ENCODE results near the gene ISLR. TPM values are rescaled to one million over a fixed set of nuclear protein-coding genes. Genes with fewer than 3 reads are reported as not detected.

ISLR gene
- total and polyA plus RNA-seq, 2 of the 4 experiments (the other 2 are of a cell fraction), result under 0.01 to 0.79 TPM

GRCh38 chr15:74135041-74135565, 38.4 kb upstream of the ISLR start:
- no peak overlapping the region for H3K4ac ChIP-seq (ENCODE audit: low read depth, low read length)

More at GRCh38 chr15:74135041-74135565, 38.4 kb upstream of the ISLR start:
- H3K79me1 ChIP-seq (ENCODE audit: low read depth in 1 of 2, low read length in 2 of 2), result no peaks in the 10 kb centered on the region
- DNase-seq (no peak), ATAC-seq (ENCODE audit: low read depth) (no peak)
- H3K27ac ChIP-seq (ENCODE audit: insufficient read depth, low read length), result no peak overlapping the region
- POLR2A ChIA-PET (ENCODE audit: unreplicated experiment), result no interaction called here
- CTCF ChIA-PET, result no interaction called here
- dilution Hi-C loops (cut with HindIII; ENCODE audit: low sequenced_read_pairs, unreplicated experiment) (no loop called here), intact Hi-C loops (cut with micrococcal nuclease) (no loop called here), in situ Hi-C loops (cut with MboI; ENCODE audit: low sequenced_read_pairs) (no loop called here)
- no peak overlapping the region for H4K5ac ChIP-seq (ENCODE audit: low read depth, low read length)
- H3K56ac ChIP-seq (ENCODE audit: extremely low read depth, insufficient read depth, low read length), result no peak overlapping the region
- no peak overlapping the region for H3K14ac ChIP-seq (replicated peaks; ENCODE audit: low read depth, low read length)
- no peak overlapping the region for H3K4me2 ChIP-seq (ENCODE audit: low read depth, low read length)
- H2BK5ac ChIP-seq (ENCODE audit: low read depth, low read length, poor library complexity, severe bottlenecking), result no peak overlapping the region
- peaks cover 2% of the 10 kb centered on the region for H3K9me1 ChIP-seq (ENCODE audit: insufficient read depth, low read length)
- no peak overlapping the region for H4K8ac ChIP-seq (ENCODE audit: low read depth in 2 of 2, low read length in 2 of 2)
- BruUV-seq (replicated peaks), result no TSS peak
- no peak overlapping the region for H2BK120ac ChIP-seq (ENCODE audit: low read depth, low read length)
- H4K91ac ChIP-seq (ENCODE audit: insufficient read depth, low read depth, low read length), result no peak overlapping the region
- H2AK5ac ChIP-seq (ENCODE audit: low read depth, low read length), result no peak overlapping the region
- no peaks in the 10 kb centered on the region for H3K36me3 ChIP-seq (ENCODE audit: control insufficient read depth, insufficient read depth, low read length)
- no peak overlapping the region for H2AK9ac ChIP-seq (replicated peaks; ENCODE audit: low read depth, low read length, poor library complexity)
- H3K9me3 ChIP-seq (ENCODE audit: control insufficient read depth, insufficient read depth, low read length), result peaks cover 8% of the 10 kb centered on the region
- H3K4me3 ChIP-seq (ENCODE audit: insufficient read depth, low read depth, low read length), result no peak overlapping the region
- no peak overlapping the region for H3K18ac ChIP-seq (ENCODE audit: low read depth, low read length)
- TF ChIP-seq RFX5 (IDR thresholded peaks at IDR 0.05; ENCODE audit: low read depth, low read length) (no peak), CEBPB (IDR thresholded peaks at IDR 0.05; ENCODE audit: low read depth, low read length) (no peak), RAD21 (IDR thresholded peaks at IDR 0.05; ENCODE audit: low read length) (no peak), CHD1 (IDR thresholded peaks at IDR 0.05; ENCODE audit: low read depth, low read length) (no peak), USF2 (IDR thresholded peaks at IDR 0.05; ENCODE audit: low read depth, low read length) (no peak), MAFK (IDR thresholded peaks at IDR 0.05; ENCODE audit: low read depth, low read length) (no peak), BHLHE40 (IDR thresholded peaks at IDR 0.05; ENCODE audit: low read depth, low read length) (no peak), FOS (IDR thresholded peaks at IDR 0.05; ENCODE audit: low read depth, low read length) (no peak), RCOR1 (IDR thresholded peaks at IDR 0.05; ENCODE audit: insufficient replicate concordance, low read length) (no peak)
- TF ChIP-seq, protein P1, sequence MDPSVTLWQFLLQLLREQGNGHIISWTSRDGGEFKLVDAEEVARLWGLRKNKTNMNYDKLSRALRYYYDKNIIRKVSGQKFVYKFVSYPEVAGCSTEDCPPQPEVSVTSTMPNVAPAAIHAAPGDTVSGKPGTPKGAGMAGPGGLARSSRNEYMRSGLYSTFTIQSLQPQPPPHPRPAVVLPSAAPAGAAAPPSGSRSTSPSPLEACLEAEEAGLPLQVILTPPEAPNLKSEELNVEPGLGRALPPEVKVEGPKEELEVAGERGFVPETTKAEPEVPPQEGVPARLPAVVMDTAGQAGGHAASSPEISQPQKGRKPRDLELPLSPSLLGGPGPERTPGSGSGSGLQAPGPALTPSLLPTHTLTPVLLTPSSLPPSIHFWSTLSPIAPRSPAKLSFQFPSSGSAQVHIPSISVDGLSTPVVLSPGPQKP (IDR thresholded peaks at IDR 0.05; ENCODE audit: borderline replicate concordance, low read depth, low read length), result no peak
- TF ChIP-seq, protein P2, sequence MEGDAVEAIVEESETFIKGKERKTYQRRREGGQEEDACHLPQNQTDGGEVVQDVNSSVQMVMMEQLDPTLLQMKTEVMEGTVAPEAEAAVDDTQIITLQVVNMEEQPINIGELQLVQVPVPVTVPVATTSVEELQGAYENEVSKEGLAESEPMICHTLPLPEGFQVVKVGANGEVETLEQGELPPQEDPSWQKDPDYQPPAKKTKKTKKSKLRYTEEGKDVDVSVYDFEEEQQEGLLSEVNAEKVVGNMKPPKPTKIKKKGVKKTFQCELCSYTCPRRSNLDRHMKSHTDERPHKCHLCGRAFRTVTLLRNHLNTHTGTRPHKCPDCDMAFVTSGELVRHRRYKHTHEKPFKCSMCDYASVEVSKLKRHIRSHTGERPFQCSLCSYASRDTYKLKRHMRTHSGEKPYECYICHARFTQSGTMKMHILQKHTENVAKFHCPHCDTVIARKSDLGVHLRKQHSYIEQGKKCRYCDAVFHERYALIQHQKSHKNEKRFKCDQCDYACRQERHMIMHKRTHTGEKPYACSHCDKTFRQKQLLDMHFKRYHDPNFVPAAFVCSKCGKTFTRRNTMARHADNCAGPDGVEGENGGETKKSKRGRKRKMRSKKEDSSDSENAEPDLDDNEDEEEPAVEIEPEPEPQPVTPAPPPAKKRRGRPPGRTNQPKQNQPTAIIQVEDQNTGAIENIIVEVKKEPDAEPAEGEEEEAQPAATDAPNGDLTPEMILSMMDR (conservative IDR thresholded peaks at IDR 0.05; ENCODE audit: low read depth, low read length), result no peak
- H2BK20ac ChIP-seq (ENCODE audit: low read depth, low read length), result no peak overlapping the region
- no peaks in the 10 kb centered on the region; the same call in 1 of the 2 replicates for H3K4me1 ChIP-seq (ENCODE audit: control insufficient read depth, insufficient read depth, low read length)
- no peak overlapping the region for H3K23ac ChIP-seq (ENCODE audit: low read depth, low read length)
- no peak overlapping the region for H2BK15ac ChIP-seq (ENCODE audit: low read depth, low read length)
- H2AFZ ChIP-seq (replicated peaks; ENCODE audit: low read length, poor library complexity), result no peak overlapping the region
- H4K20me1 ChIP-seq (ENCODE audit: insufficient read depth, low read length), result peaks cover 22% of the 10 kb centered on the region; the same call in 1 of the 2 replicates
- no peak overlapping the region for H3K9ac ChIP-seq (ENCODE audit: low read depth, low read length)
- 22% methylated on average over 14 of the region's 27 CpGs; no CpG with 5 or more reads in 1 of the 2 experiments for WGBS, 2 experiments (ENCODE audit: extremely low coverage in 2 of 2, insufficient read length in 1 of 2)
- peaks cover 90% of the 10 kb centered on the region for H3K27me3 ChIP-seq (ENCODE audit: control insufficient read depth, insufficient read depth, low read length)
